AG04450 (cell line): Measurements from ENCODE around the gene TMEM33. TPM values are rescaled to one million over a fixed set of nuclear protein-coding genes. Genes with fewer than 3 reads are reported as not detected.

ENCODE experiments used
- CTCF ChIA-PET: fragments of 300-600, 350-600 bp; formaldehyde crosslinking; extraction: SDS; loops from one replicate; lab custom pipeline; 2022; ENCODE audit warnings: antibody characterized with exemption, inconsistent platforms; lab: Charles Lee
- POLR2A ChIA-PET: fragments of 350-600 bp; formaldehyde crosslinking; extraction: SDS; loops from one replicate; lab custom pipeline; 2021; ENCODE audit warnings: antibody characterized with exemption, inconsistent platforms; lab: Yijun Ruan, JAX
- DNase-seq: peaks from one replicate; pipeline ENCODE4 v3.0.0-alpha.2; 2011; ENCODE audit warnings: low read depth, low spot score
- H3K27ac ChIP-seq: one replicate; pipeline ENCODE4 v1.5.1; 2012; ENCODE audit warnings: low read depth, low read length, control low read depth
- H3K27me3 ChIP-seq: one replicate; pipeline ENCODE4 v1.6.0; 2012; ENCODE audit warnings: low read length; ENCODE audit not compliant: control insufficient read depth, insufficient read depth
- H3K4me3 ChIP-seq: 2 replicates; pipeline ENCODE4 v1.5.1; 2011; ENCODE audit warnings: mild to moderate bottlenecking, low read depth, low read length, control low read depth
- H3K9me3 ChIP-seq: 2 replicates; pipeline ENCODE4 v1.5.1; 2012; ENCODE audit warnings: low read length; ENCODE audit not compliant: control insufficient read depth, insufficient read depth
- polyA plus RNA-seq: library from polyadenylated mRNA; depleted of rRNA; stranded (reverse); fragments of >200 nt; gene quantifications from 2 replicates; pipeline ENCODE4 v1.2.3, GENCODE V29; 2011
- TF ChIP-seq, protein P1 (sequence below): IDR thresholded peaks from 2 replicates; pipeline ENCODE4 v1.5.1; 2011; ENCODE audit warnings: low read depth, low read length, control low read depth, inconsistent platforms

Gene TMEM33
- polyA plus RNA-seq, 1 experiment = 53.6 TPM

- POLR2A ChIA-PET = no interaction called here
- CTCF ChIA-PET = no interaction called here
- TF ChIP-seq, protein P1, sequence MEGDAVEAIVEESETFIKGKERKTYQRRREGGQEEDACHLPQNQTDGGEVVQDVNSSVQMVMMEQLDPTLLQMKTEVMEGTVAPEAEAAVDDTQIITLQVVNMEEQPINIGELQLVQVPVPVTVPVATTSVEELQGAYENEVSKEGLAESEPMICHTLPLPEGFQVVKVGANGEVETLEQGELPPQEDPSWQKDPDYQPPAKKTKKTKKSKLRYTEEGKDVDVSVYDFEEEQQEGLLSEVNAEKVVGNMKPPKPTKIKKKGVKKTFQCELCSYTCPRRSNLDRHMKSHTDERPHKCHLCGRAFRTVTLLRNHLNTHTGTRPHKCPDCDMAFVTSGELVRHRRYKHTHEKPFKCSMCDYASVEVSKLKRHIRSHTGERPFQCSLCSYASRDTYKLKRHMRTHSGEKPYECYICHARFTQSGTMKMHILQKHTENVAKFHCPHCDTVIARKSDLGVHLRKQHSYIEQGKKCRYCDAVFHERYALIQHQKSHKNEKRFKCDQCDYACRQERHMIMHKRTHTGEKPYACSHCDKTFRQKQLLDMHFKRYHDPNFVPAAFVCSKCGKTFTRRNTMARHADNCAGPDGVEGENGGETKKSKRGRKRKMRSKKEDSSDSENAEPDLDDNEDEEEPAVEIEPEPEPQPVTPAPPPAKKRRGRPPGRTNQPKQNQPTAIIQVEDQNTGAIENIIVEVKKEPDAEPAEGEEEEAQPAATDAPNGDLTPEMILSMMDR = no peak
Observed at GRCh38 chr4:41991916-41992767, 56.9 kb downstream of the TMEM33 start.

GRCh38 chr4:41992967-41993857 lies 58.0 kb downstream of the TMEM33 start:
- no peak for DNase-seq
- no peak overlapping the region for H3K4me3 ChIP-seq
- ChIA-PET CTCF (no interaction called here), POLR2A (no interaction called here)
- H3K27me3 ChIP-seq = no peaks in the 10 kb centered on the region
- no peak overlapping the region for H3K27ac ChIP-seq
- TF ChIP-seq, protein P1 = no peak
- H3K9me3 ChIP-seq = peaks cover 6% of the 10 kb centered on the region; the same call in 1 of the 2 replicates

More at GRCh38 chr4:41991916-41992767, 56.9 kb downstream of the TMEM33 start:
- H3K9me3 ChIP-seq = peaks cover 6% of the 10 kb centered on the region; the same call in 1 of the 2 replicates
- DNase-seq = no peak
- H3K4me3 ChIP-seq = no peak overlapping the region; the same call in none of the 2 replicates
- H3K27ac ChIP-seq = no peak overlapping the region
- H3K27me3 ChIP-seq = no peaks in the 10 kb centered on the region

- no peaks in the 10 kb centered on the region for H3K27me3 ChIP-seq
- ChIA-PET CTCF (no interaction called here), POLR2A (no interaction called here)
- H3K27ac ChIP-seq = no peak overlapping the region
- peaks cover 6% of the 10 kb centered on the region; the same call in 1 of the 2 replicates for H3K9me3 ChIP-seq
- H3K4me3 ChIP-seq = no peak overlapping the region
- DNase-seq = no peak
- TF ChIP-seq, protein P1 = no peak
Observed at GRCh38 chr4:41994461-41994985, 59.3 kb downstream of the TMEM33 start.

DNA sequence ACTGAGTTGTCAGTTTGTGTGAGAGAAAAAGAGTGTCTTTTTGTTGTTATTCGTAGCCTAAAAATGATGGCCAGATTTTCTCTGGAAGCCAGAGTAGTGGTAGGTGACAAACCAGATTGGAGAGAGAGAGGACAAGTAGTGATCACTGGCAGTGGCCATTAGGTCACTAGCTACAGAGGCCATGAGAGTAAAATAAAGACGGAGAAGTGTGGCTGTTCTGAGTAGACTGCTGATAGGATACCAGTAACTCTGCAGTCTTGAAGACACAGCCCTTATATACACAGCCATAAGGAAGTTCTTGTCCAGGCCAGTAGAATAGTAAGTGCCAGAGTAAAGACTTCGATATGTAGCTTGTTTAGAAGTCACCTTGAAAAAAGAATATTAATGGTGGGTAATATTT lies 62.8 kb downstream of the TMEM33 start:
- TF ChIP-seq, protein P1 = no peak

More for the DNA sequence above, 62.8 kb downstream of the TMEM33 start:
- no peaks in the 10 kb centered on the region for H3K9me3 ChIP-seq
- no peaks in the 10 kb centered on the region for H3K27me3 ChIP-seq
- no peak for DNase-seq
- no peak overlapping the region for H3K27ac ChIP-seq
- H3K4me3 ChIP-seq = no peak overlapping the region
- ChIA-PET POLR2A (no interaction called here), CTCF (no interaction called here)
